Stomach (tissue), 9 donors: ENCODE results near the gene RIMS4. TPM values are rescaled to one million over a fixed set of nuclear protein-coding genes. Genes with fewer than 3 reads are reported as not detected.
A peak's percentile ranks its signal among the peaks of the same experiment; 100 is the strongest.

ENCODE experiments used
- DNase-seq, 2 donors: peaks; one replicate each; pipeline versions ENCODE4 v3.0.0 to v3.0.0-alpha.2; 2013 to 2019
- H3K27ac ChIP-seq, 5 donors: fragments of 200-600 bp in 4 of 5; sonication (generic) in 4 of 5; one replicate each; pipeline ENCODE4 v1.5.1; 2013 to 2019; ENCODE audit warnings: mild to moderate bottlenecking in 1 of 5, moderate library complexity in 1 of 5
- H3K27me3 ChIP-seq, 3 donors: fragments of 200-600 bp; sonication (generic); one replicate each; pipeline ENCODE4 v1.5.1; 2017 to 2019; ENCODE audit warnings: mixed run types in 1 of 3
- H3K36me3 ChIP-seq, 4 donors: fragments of 200-600 bp; sonication (generic); 1 replicate in 3 of 4; 2 replicates in 1 of 4; pipeline ENCODE4 v1.5.1; 2016 to 2019
- H3K4me1 ChIP-seq, 4 donors: fragments of 200-600 bp; sonication (generic); one replicate each; pipeline ENCODE4 v1.5.1; 2016 to 2019
- H3K4me3 ChIP-seq, 4 donors: fragments of 200-600 bp; sonication (generic) in 3 of 4; one replicate each; pipeline ENCODE4 v1.5.1; 2016 to 2019; ENCODE audit warnings: mild to moderate bottlenecking in 1 of 4
- H3K9me3 ChIP-seq, 4 donors: fragments of 200-600 bp; sonication (generic); one replicate each; pipeline ENCODE4 v1.5.1; 2016 to 2019
- EP300 ChIP-seq: sonication (generic); formaldehyde crosslinking; IDR thresholded peaks from one replicate; pipeline ENCODE4 v1.6.1; 2017; ENCODE audit warnings: antibody characterized with exemption
- POLR2A ChIP-seq, 4 donors: fragments of 450-650 bp; IDR thresholded peaks; one replicate each; pipeline ENCODE4 v1.6.1; 2016; ENCODE audit warnings: antibody characterized with exemption in 4 of 4, control low read depth in 2 of 4, mild to moderate bottlenecking in 1 of 4, moderate library complexity in 1 of 4
- POLR2AphosphoS5 ChIP-seq, 3 donors: sonication (generic); formaldehyde crosslinking; IDR thresholded peaks; one replicate each; pipeline ENCODE4 v1.6.1; 2016; ENCODE audit warnings: antibody characterized with exemption in 3 of 3
- WGBS, 5 donors: extraction: QIAGEN DNeasy Blood & Tissue Kit in 3 of 5; methylation state at CpG; one replicate each; pipeline versions ENCODE4 v1.1.5 to v1.1.7; 2013 to 2018; 5-methylcytosine and 5-hydroxymethylcytosine counted together
- intact Hi-C: fragments of 100-400 bp; cut with DNase I; formaldehyde crosslinking; loops from one replicate; pipeline ENCODE4 v1.15.1; 2023; ENCODE audit warnings: low total_unique reads
- polyA plus RNA-seq, 3 donors: library from polyadenylated mRNA; stranded (reverse); fragments of 200-250 nt; gene quantifications; one replicate each; pipeline ENCODE4 v1.2.3, GENCODE V29; 2013
- total RNA-seq, 5 donors: library from RNA; depleted of rRNA; stranded (reverse); fragments of >200 nt; gene quantifications; one replicate each; pipeline versions ENCODE4 v1.1.0 to v1.2.3, GENCODE V29; 2014 to 2016
- TF ChIP-seq, protein P1 (sequence below), 7 experiments: fragments of 450-650 bp in 4 of 7; fragments of 200-600 bp in 3 of 7; sonication (generic) in 3 of 7; IDR thresholded peaks; one replicate each; pipeline ENCODE4 v1.5.1; 2016 to 2019; ENCODE audit warnings: antibody characterized with exemption in 7 of 7, control low read depth in 2 of 7, mild to moderate bottlenecking in 1 of 7
- donor health status: healthy with polysubstance abuse.
- donor health status: Bipolar disorder and iron deficiency.
- donor health status: healthy.

The RIMS4 gene
- total and polyA plus RNA-seq, 8 donors: 0.55 to 2.2 (median 1.5) TPM; not detected in 2

DNA sequence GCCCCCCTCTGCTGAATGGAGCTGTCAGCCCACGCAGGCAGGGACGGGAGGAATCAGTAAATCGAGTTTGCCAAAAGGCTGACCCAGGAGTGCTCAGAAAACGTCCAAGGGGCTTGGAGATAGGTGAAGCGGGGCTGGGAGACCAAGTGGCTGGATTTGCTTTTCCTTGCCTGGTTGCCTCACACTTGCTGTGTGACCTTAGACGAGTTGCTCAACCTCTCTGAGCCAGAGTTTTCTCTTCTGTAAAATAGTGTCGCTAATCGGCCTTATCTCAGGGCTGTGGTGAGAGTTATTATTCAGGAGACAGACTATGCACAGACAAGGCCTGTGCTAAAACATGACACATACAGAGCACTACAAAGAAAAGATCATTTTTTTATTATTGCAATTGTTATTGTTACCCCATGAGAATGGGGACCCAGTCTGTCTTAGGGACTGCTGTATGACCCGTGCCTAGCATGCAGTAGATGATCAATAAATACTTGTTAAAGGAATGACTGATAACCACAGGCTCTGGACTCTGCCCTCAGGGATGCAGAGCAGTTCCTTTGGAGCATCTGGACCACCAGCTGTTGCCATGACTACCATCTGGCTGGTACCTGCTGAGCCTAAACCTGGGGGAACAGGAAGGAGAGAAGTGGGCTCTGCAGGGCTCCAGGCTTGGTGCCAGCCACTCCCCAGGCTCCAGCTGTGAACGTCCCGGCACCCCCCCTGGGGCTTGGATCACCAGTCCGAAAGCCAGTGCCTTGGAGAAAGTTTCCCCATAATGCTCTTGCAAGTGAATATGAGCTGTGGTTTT, 63.8 kb downstream of the RIMS4 start:
- H3K27ac ChIP-seq: peak overlapping the region; percentile 25 to 79 (median 71)
- peaks cover 21 to 42% (median 38%) of the 10 kb centered on the region in 4 donors for H3K4me1 ChIP-seq
- intact Hi-C loops: no loop called here

DNA sequence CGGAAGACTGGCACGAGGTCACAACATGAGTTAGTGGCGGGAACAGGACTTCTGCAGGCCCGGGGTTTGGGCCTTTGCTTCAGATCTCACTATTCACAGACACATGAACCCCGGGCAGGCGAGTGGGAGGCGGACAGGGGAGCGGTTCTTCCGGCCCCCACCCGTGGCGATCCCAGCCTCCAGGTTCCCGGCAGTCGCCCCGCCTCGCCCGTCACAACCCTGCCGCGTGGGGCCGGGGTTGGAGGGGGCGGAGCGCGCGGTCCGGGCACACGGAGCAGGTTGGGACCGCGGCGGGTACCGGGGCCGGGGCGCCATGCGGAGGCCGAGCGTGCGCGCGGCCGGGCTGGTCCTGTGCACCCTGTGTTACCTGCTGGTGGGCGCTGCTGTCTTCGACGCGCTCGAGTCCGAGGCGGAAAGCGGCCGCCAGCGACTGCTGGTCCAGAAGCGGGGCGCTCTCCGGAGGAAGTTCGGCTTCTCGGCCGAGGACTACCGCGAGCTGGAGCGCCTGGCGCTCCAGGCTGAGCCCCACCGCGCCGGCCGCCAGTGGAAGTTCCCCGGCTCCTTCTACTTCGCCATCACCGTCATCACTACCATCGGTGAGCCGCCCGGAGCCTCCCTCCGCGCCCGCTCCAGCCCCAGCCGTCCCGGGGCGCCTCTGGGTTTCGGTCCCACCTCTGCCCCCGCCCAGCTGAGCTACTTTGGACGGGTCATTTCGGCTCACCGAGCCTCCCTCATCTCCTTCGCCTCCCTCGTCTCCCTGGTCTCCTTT, 64.6 kb downstream of the RIMS4 start, which contains the start of gene KCNK15:
KCNK15 (plus strand) TSS at position 268 of the 769 bp plus-strand sequence; CDS start at position 314, 46 bp downstream.
- Histone ChIP-seq H3K36me3 (no peaks in the 10 kb centered on the region), H3K27ac (peak within 1 kb of the TSS; percentile 43 to 79 (median 71)), H3K9me3 (no peaks in the 10 kb centered on the region), H3K4me1 (peaks cover 21 to 42% (median 38%) of the 10 kb centered on the region in 4 donors), H3K4me3 (peak within 1 kb of the TSS; percentile 51 to 61 (median 60)), H3K27me3 (peaks cover 0 to 47% (median 20%) of the 10 kb centered on the region in 3 donors)
- DNase-seq: peak; percentile 62 to 69
- 0 to 1% (median 1%) methylated on average over 37 to 81 of the region's 81 CpGs for WGBS, 5 donors
- intact Hi-C loops: no loop called here
- TF ChIP-seq POLR2AphosphoS5 (IDR thresholded peaks at IDR 0.05): peak in 2 of 3 donors; percentile 45 to 51
- TF ChIP-seq, protein P1, sequence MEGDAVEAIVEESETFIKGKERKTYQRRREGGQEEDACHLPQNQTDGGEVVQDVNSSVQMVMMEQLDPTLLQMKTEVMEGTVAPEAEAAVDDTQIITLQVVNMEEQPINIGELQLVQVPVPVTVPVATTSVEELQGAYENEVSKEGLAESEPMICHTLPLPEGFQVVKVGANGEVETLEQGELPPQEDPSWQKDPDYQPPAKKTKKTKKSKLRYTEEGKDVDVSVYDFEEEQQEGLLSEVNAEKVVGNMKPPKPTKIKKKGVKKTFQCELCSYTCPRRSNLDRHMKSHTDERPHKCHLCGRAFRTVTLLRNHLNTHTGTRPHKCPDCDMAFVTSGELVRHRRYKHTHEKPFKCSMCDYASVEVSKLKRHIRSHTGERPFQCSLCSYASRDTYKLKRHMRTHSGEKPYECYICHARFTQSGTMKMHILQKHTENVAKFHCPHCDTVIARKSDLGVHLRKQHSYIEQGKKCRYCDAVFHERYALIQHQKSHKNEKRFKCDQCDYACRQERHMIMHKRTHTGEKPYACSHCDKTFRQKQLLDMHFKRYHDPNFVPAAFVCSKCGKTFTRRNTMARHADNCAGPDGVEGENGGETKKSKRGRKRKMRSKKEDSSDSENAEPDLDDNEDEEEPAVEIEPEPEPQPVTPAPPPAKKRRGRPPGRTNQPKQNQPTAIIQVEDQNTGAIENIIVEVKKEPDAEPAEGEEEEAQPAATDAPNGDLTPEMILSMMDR (IDR thresholded peaks at IDR 0.05): no peak
- TF ChIP-seq EP300: no peak
- no peak for TF ChIP-seq POLR2A (IDR thresholded peaks at IDR 0.05)

More for the DNA sequence above, 63.8 kb downstream of the RIMS4 start:
- no peaks in the 10 kb centered on the region for H3K9me3 ChIP-seq
- TF ChIP-seq POLR2A (IDR thresholded peaks at IDR 0.05): no peak
- no peak for TF ChIP-seq POLR2AphosphoS5 (IDR thresholded peaks at IDR 0.05)
- no peak for TF ChIP-seq EP300
- TF ChIP-seq, protein P1 (IDR thresholded peaks at IDR 0.05): no peak
- WGBS, 5 donors: 15 to 23% (median 17%) methylated on average over 12 of the region's 12 CpGs
- no peaks in the 10 kb centered on the region for H3K36me3 ChIP-seq
- peak; percentile 35 to 56 for DNase-seq
- H3K4me3 ChIP-seq: peak overlapping the region; percentile 51 to 61 (median 60)
- H3K27me3 ChIP-seq: peaks cover 0 to 55% (median 20%) of the 10 kb centered on the region in 3 donors

DNA sequence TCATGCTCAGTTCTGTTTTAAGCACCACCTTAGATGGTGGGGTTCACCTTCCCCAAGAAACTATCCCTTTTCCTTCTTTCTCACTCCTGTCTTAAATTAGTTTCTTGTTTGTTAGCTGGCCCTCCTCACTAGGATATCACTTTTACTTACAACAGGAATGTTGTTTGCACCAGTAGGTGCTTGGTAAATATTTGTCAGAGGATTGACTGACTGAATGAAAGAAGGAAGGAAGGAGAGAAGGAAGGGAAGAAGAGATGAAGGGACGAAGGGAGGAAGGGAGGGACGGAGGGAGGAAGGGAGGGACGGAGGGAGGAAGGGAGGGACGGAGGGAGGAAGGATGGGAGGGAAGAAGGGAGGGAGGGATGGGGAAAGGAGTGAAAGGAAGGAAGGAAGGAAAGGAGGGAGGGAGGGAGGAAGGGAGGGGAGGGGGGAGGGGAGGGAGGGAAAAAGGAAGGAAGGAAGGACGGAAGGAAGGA, 65.2 kb downstream of the RIMS4 start:
- intact Hi-C loops: no loop called here
- Histone ChIP-seq H3K36me3 (no peaks in the 10 kb centered on the region), H3K27me3 (peaks cover 0 to 41% (median 14%) of the 10 kb centered on the region in 3 donors), H3K4me3 (peak overlapping the region; percentile 51 to 61 (median 60)), H3K4me1 (peaks cover 21 to 37% (median 35%) of the 10 kb centered on the region in 4 donors), H3K27ac (peak overlapping the region in 4 of 5 donors; percentile 48 to 79 (median 72)), H3K9me3 (no peaks in the 10 kb centered on the region)
- DNase-seq: no peak
- TF ChIP-seq EP300 (no peak), POLR2A (IDR thresholded peaks at IDR 0.05) (no peak), POLR2AphosphoS5 (IDR thresholded peaks at IDR 0.05) (no peak)
- TF ChIP-seq, protein P1 (IDR thresholded peaks at IDR 0.05): no peak
- 9 to 34% (median 22%) methylated on average over 4 to 5 of the region's 5 CpGs for WGBS, 5 donors
